GM23338 (cell line): ENCODE data around the gene CIZ1. TPM values are rescaled to one million over a fixed set of nuclear protein-coding genes. Genes with fewer than 3 reads are reported as not detected.

Experiments used
- ATAC-seq: fragments of 200-7000 bp; cut with Tn5 transposase; 3 replicates; pipeline ENCODE4 v1.9.1; 2020
- DNase-seq: peaks from one replicate; pipeline ENCODE4 v3.0.0-alpha.2; 2015; ENCODE audit warnings: low spot score
- H2AFZ ChIP-seq: fragments of 200-600 bp; sonication (generic); 2 replicates; pipeline ENCODE4 v1.8.0; 2016; ENCODE audit warnings: antibody characterized with exemption, mild to moderate bottlenecking, moderate library complexity
- H3F3A ChIP-seq: fragments of 200-600 bp; sonication (generic); replicated peaks from 2 replicates; pipeline ENCODE4 v1.8.0; 2017; ENCODE audit warnings: antibody characterized with exemption, mixed run types, low read depth
- H3K27ac ChIP-seq: fragments of 200-600 bp; sonication (generic); 2 replicates; pipeline ENCODE4 v1.6.1; 2016; ENCODE audit warnings: low read depth
- H3K27me3 ChIP-seq: fragments of 200-600 bp; sonication (generic); 2 replicates; pipeline ENCODE4 v1.8.0; 2016; ENCODE audit warnings: mild to moderate bottlenecking, mixed run types, moderate library complexity; ENCODE audit not compliant: insufficient read depth
- H3K36me3 ChIP-seq: fragments of 200-600 bp; sonication (generic); 2 replicates; pipeline ENCODE4 v1.8.0; 2016; ENCODE audit warnings: mild to moderate bottlenecking; ENCODE audit not compliant: insufficient read depth
- H3K4me1 ChIP-seq: fragments of 200-600 bp; sonication (generic); 2 replicates; pipeline ENCODE4 v1.8.0; 2016; ENCODE audit warnings: mild to moderate bottlenecking, moderate library complexity; ENCODE audit not compliant: insufficient read depth
- H3K4me2 ChIP-seq: fragments of 200-600 bp; sonication (generic); 2 replicates; pipeline ENCODE4 v1.7.1; 2017; ENCODE audit warnings: mixed run types
- H3K4me3 ChIP-seq: fragments of 200-600 bp; sonication (generic); 2 replicates; pipeline ENCODE4 v1.6.1; 2016; ENCODE audit warnings: mixed run types
- H3K79me2 ChIP-seq: fragments of 200-600 bp; sonication (generic); replicated peaks from 2 replicates; pipeline ENCODE4 v1.8.0; 2017; ENCODE audit warnings: mild to moderate bottlenecking; ENCODE audit not compliant: insufficient read depth
- H3K9me2 ChIP-seq: fragments of 200-600 bp; sonication (generic); 2 replicates; pipeline ENCODE4 v1.8.0; 2017; ENCODE audit not compliant: insufficient read depth
- H4K20me1 ChIP-seq: fragments of 200-600 bp; sonication (generic); replicated peaks from 2 replicates; pipeline ENCODE4 v1.8.0; 2017; ENCODE audit warnings: mild to moderate bottlenecking; ENCODE audit not compliant: insufficient read depth
- H3K27ac Mint-ChIP-seq: 2 replicates; pipeline ENCODE4 v1.8.0; 2020; ENCODE audit warnings: inconsistent platforms, mild to moderate bottlenecking, moderate library complexity, mixed read lengths
- H3K27me3 Mint-ChIP-seq: 3 replicates; pipeline ENCODE4 v1.8.0; 2022; ENCODE audit warnings: low read depth, mild to moderate bottlenecking, moderate library complexity, mixed read lengths, inconsistent platforms; ENCODE audit not compliant: insufficient read depth, poor library complexity
- H3K36me3 Mint-ChIP-seq: 3 replicates; pipeline ENCODE4 v1.8.0; 2021; ENCODE audit warnings: low read depth, mild to moderate bottlenecking, inconsistent platforms, moderate library complexity, mixed read lengths
- H3K4me1 Mint-ChIP-seq: 3 replicates; pipeline ENCODE4 v1.8.0; 2020; ENCODE audit warnings: mild to moderate bottlenecking, inconsistent platforms, mixed read lengths
- H3K4me3 Mint-ChIP-seq: 3 replicates; pipeline ENCODE4 v1.8.0; 2021; ENCODE audit warnings: moderate library complexity, mild to moderate bottlenecking, inconsistent platforms, mixed read lengths
- H3K9me3 Mint-ChIP-seq: 3 replicates; pipeline ENCODE4 v1.8.0; 2020; ENCODE audit warnings: moderate library complexity, mild to moderate bottlenecking, inconsistent platforms, mixed read lengths
- CREB1 ChIP-seq: fragments of 250-450 bp; sonication (Bioruptor Pico); IDR thresholded peaks from 2 replicates; pipeline ENCODE4 v1.5.0; 2020; ENCODE audit warnings: low read depth, mild to moderate bottlenecking, moderate library complexity
- EZH2 ChIP-seq: fragments of 200-600 bp; sonication (generic); IDR thresholded peaks from one replicate; pipeline ENCODE4 v1.8.0; 2017; ENCODE audit warnings: antibody characterized with exemption, mild to moderate bottlenecking, low read depth; ENCODE audit not compliant: unreplicated experiment
- EZH2phosphoT487 ChIP-seq: fragments of 200-600 bp; sonication (generic); IDR thresholded peaks from one replicate; pipeline ENCODE4 v1.8.1; 2018; ENCODE audit warnings: antibody characterized with exemption; ENCODE audit not compliant: unreplicated experiment
- JUNB ChIP-seq: IDR thresholded peaks from one replicate; pipeline ENCODE4 v1.6.1; 2016; ENCODE audit warnings: antibody characterized with exemption; ENCODE audit not compliant: unreplicated experiment
- NANOG ChIP-seq: IDR thresholded peaks from 2 replicates; pipeline ENCODE4 v1.6.1; 2016; ENCODE audit warnings: antibody characterized with exemption, borderline replicate concordance
- POLR2AphosphoS5 ChIP-seq: IDR thresholded peaks from 2 replicates; pipeline ENCODE4 v1.6.1; 2016; ENCODE audit warnings: antibody characterized with exemption, low read depth
- STAT1 ChIP-seq: IDR thresholded peaks from one replicate; pipeline ENCODE4 v1.6.1; 2016; ENCODE audit warnings: antibody characterized with exemption; ENCODE audit not compliant: unreplicated experiment
- ZNF114 ChIP-seq: fragments of 250-450 bp; sonication (Bioruptor Pico); IDR thresholded peaks from 2 replicates; pipeline ENCODE4 v1.5.0; 2020; ENCODE audit warnings: mild to moderate bottlenecking, moderate library complexity
- ZNF331 ChIP-seq: fragments of 250-450 bp; sonication (Bioruptor Pico); IDR thresholded peaks from 2 replicates; pipeline ENCODE4 v1.5.0; 2020; ENCODE audit warnings: low read depth, mild to moderate bottlenecking, moderate library complexity
- polyA plus RNA-seq: library from polyadenylated mRNA; unstranded; fragments of >200 nt; fragmentation: Nextera tagmentation; extraction: Ambion mirVana; gene quantifications from 2 replicates; pipeline ENCODE4 v1.2.1, GENCODE V29; 2016
- total RNA-seq: library from RNA; depleted of rRNA; stranded (reverse); fragments of >200 nt; shearing (Covaris generic); gene quantifications from 2 replicates; pipeline ENCODE4 v1.2.3, GENCODE V29; 2014
- TF ChIP-seq, protein P1 (sequence below): IDR thresholded peaks from 2 replicates; pipeline ENCODE4 v1.6.1; 2016; ENCODE audit warnings: antibody characterized with exemption
- TF ChIP-seq, protein P2 (sequence below): IDR thresholded peaks from one replicate; pipeline ENCODE4 v1.6.1; 2018; ENCODE audit warnings: antibody characterized with exemption; ENCODE audit not compliant: unreplicated experiment
- TF ChIP-seq, protein P3 (sequence below), 2 experiments: fragments of 200-600 bp in 1 of 2; sonication (generic) in 1 of 2; conservative IDR thresholded peaks; 2 replicates each; pipeline versions ENCODE4 v1.5.1 to v1.6.1; 2016 to 2017; ENCODE audit warnings: antibody characterized with exemption in 2 of 2, low read depth in 2 of 2, mild to moderate bottlenecking in 2 of 2, moderate library complexity in 1 of 2
- TF ChIP-seq, protein P4 (sequence below): fragments of 250-450 bp; sonication (Bioruptor Pico); IDR thresholded peaks from 2 replicates; pipeline ENCODE4 v1.5.0; 2020; ENCODE audit warnings: mild to moderate bottlenecking, moderate library complexity

Gene CIZ1
- total and polyA plus RNA-seq, 2 experiments from 2014 or later: 49.6 to 61.4 TPM

DNA sequence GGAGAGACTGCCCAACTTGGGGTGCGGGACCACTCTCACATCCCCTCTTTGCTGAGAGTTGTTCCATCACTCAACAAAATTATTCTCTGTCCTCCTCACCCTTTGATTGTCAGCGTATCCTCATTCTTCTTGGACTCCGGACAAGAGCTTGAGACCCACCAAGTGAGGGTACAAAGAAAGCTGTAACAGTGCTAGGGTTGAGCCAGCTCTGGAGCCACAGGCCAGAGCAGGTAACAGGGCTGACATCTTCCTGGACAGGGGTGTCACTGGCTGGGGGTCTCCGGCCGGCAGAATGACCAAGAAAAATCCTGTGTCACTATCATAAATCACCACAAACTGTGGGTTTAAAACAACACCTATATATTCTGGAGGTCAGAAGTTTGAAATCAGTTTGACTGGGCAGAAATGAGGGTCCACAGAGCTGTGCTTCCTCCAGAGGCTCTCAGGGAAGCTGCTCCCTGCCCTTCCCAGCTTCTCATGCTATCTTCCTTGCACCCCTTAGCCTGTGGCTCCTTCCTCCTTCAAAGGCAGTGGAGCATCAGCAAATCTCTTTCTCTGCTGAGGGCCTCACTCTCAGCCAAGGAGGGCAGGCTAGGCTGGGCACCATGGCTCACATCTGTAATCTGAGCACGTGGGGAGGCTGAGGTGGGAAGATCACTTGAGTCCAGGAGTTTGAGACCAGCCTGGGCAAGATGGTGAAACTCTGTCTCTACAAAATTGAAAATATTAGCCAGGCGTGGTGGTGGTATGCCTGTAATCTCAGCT lies 35.5 kb downstream of the CIZ1 start:
- no peak overlapping the region for H3K4me2 ChIP-seq
- no peak overlapping the region for H3K27ac ChIP-seq
- no peaks in the 10 kb centered on the region for H4K20me1 ChIP-seq
- Mint-ChIP-seq H3K9me3 (peaks cover 3% of the 10 kb centered on the region; the same call in 1 of the 3 replicates), H3K27me3 (peaks cover 1% of the 10 kb centered on the region), H3K4me3 (no peak overlapping the region), H3K36me3 (no peaks in the 10 kb centered on the region), H3K27ac (no peak overlapping the region), H3K4me1 (peaks cover 2% of the 10 kb centered on the region)
- TF ChIP-seq EZH2phosphoT487: no peak
- TF ChIP-seq EZH2: no peak
- TF ChIP-seq, protein P1, sequence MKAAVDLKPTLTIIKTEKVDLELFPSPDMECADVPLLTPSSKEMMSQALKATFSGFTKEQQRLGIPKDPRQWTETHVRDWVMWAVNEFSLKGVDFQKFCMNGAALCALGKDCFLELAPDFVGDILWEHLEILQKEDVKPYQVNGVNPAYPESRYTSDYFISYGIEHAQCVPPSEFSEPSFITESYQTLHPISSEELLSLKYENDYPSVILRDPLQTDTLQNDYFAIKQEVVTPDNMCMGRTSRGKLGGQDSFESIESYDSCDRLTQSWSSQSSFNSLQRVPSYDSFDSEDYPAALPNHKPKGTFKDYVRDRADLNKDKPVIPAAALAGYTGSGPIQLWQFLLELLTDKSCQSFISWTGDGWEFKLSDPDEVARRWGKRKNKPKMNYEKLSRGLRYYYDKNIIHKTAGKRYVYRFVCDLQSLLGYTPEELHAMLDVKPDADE: no peak
- TF ChIP-seq POLR2AphosphoS5: no peak
- TF ChIP-seq, protein P2, sequence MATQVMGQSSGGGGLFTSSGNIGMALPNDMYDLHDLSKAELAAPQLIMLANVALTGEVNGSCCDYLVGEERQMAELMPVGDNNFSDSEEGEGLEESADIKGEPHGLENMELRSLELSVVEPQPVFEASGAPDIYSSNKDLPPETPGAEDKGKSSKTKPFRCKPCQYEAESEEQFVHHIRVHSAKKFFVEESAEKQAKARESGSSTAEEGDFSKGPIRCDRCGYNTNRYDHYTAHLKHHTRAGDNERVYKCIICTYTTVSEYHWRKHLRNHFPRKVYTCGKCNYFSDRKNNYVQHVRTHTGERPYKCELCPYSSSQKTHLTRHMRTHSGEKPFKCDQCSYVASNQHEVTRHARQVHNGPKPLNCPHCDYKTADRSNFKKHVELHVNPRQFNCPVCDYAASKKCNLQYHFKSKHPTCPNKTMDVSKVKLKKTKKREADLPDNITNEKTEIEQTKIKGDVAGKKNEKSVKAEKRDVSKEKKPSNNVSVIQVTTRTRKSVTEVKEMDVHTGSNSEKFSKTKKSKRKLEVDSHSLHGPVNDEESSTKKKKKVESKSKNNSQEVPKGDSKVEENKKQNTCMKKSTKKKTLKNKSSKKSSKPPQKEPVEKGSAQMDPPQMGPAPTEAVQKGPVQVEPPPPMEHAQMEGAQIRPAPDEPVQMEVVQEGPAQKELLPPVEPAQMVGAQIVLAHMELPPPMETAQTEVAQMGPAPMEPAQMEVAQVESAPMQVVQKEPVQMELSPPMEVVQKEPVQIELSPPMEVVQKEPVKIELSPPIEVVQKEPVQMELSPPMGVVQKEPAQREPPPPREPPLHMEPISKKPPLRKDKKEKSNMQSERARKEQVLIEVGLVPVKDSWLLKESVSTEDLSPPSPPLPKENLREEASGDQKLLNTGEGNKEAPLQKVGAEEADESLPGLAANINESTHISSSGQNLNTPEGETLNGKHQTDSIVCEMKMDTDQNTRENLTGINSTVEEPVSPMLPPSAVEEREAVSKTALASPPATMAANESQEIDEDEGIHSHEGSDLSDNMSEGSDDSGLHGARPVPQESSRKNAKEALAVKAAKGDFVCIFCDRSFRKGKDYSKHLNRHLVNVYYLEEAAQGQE: no peak
- no peak for TF ChIP-seq ZNF114 (CRISPR knock-in tag)
- TF ChIP-seq, protein P3, sequence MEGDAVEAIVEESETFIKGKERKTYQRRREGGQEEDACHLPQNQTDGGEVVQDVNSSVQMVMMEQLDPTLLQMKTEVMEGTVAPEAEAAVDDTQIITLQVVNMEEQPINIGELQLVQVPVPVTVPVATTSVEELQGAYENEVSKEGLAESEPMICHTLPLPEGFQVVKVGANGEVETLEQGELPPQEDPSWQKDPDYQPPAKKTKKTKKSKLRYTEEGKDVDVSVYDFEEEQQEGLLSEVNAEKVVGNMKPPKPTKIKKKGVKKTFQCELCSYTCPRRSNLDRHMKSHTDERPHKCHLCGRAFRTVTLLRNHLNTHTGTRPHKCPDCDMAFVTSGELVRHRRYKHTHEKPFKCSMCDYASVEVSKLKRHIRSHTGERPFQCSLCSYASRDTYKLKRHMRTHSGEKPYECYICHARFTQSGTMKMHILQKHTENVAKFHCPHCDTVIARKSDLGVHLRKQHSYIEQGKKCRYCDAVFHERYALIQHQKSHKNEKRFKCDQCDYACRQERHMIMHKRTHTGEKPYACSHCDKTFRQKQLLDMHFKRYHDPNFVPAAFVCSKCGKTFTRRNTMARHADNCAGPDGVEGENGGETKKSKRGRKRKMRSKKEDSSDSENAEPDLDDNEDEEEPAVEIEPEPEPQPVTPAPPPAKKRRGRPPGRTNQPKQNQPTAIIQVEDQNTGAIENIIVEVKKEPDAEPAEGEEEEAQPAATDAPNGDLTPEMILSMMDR (conservative IDR thresholded peaks at IDR 0.05; ENCODE audit: low read depth in 2 of 2): no peak
- no peak for TF ChIP-seq ZNF331 (CRISPR knock-in tag)
- TF ChIP-seq, protein P4, sequence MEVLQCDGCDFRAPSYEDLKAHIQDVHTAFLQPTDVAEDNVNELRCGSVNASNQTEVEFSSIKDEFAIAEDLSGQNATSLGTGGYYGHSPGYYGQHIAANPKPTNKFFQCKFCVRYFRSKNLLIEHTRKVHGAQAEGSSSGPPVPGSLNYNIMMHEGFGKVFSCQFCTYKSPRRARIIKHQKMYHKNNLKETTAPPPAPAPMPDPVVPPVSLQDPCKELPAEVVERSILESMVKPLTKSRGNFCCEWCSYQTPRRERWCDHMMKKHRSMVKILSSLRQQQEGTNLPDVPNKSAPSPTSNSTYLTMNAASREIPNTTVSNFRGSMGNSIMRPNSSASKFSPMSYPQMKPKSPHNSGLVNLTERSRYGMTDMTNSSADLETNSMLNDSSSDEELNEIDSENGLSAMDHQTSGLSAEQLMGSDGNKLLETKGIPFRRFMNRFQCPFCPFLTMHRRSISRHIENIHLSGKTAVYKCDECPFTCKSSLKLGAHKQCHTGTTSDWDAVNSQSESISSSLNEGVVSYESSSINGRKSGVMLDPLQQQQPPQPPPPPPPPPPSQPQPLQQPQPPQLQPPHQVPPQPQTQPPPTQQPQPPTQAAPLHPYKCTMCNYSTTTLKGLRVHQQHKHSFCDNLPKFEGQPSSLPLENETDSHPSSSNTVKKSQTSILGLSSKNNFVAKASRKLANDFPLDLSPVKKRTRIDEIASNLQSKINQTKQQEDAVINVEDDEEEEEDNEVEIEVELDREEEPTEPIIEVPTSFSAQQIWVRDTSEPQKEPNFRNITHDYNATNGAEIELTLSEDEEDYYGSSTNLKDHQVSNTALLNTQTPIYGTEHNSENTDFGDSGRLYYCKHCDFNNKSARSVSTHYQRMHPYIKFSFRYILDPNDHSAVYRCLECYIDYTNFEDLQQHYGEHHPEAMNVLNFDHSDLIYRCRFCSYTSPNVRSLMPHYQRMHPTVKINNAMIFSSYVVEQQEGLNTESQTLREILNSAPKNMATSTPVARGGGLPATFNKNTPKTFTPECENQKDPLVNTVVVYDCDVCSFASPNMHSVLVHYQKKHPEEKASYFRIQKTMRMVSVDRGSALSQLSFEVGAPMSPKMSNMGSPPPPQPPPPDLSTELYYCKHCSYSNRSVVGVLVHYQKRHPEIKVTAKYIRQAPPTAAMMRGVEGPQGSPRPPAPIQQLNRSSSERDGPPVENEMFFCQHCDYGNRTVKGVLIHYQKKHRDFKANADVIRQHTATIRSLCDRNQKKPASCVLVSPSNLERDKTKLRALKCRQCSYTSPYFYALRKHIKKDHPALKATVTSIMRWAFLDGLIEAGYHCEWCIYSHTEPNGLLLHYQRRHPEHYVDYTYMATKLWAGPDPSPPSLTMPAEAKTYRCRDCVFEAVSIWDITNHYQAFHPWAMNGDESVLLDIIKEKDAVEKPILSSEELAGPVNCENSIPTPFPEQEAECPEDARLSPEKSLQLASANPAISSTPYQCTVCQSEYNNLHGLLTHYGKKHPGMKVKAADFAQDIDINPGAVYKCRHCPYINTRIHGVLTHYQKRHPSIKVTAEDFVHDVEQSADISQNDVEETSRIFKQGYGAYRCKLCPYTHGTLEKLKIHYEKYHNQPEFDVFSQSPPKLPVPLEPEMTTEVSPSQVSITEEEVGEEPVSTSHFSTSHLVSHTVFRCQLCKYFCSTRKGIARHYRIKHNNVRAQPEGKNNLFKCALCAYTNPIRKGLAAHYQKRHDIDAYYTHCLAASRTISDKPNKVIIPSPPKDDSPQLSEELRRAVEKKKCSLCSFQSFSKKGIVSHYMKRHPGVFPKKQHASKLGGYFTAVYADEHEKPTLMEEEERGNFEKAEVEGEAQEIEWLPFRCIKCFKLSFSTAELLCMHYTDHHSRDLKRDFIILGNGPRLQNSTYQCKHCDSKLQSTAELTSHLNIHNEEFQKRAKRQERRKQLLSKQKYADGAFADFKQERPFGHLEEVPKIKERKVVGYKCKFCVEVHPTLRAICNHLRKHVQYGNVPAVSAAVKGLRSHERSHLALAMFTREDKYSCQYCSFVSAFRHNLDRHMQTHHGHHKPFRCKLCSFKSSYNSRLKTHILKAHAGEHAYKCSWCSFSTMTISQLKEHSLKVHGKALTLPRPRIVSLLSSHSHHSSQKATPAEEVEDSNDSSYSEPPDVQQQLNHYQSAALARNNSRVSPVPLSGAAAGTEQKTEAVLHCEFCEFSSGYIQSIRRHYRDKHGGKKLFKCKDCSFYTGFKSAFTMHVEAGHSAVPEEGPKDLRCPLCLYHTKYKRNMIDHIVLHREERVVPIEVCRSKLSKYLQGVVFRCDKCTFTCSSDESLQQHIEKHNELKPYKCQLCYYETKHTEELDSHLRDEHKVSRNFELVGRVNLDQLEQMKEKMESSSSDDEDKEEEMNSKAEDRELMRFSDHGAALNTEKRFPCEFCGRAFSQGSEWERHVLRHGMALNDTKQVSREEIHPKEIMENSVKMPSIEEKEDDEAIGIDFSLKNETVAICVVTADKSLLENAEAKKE (CRISPR knock-in tag): no peak
- TF ChIP-seq NANOG: no peak
- no peak for TF ChIP-seq CREB1 (CRISPR knock-in tag)
- no peak for TF ChIP-seq STAT1
- no peak for TF ChIP-seq JUNB
- no peaks in the 10 kb centered on the region for H3K27me3 ChIP-seq
- H3K36me3 ChIP-seq: no peaks in the 10 kb centered on the region
- no peaks in the 10 kb centered on the region for H3K79me2 ChIP-seq
- H3F3A ChIP-seq: peaks cover 4% of the 10 kb centered on the region; the same call in 1 of the 2 replicates
- H3K4me3 ChIP-seq: no peak overlapping the region
- DNase-seq (no peak), ATAC-seq (no peak)
- no peaks in the 10 kb centered on the region for H3K9me2 ChIP-seq
- H2AFZ ChIP-seq: no peak overlapping the region
- H3K4me1 ChIP-seq: peaks cover under 1% of the 10 kb centered on the region; the same call in 1 of the 2 replicates
